ENCODE results near the gene TMPRSS15. TPM values are rescaled to one million over a fixed set of nuclear protein-coding genes. Genes with fewer than 3 reads are reported as not detected.

The TMPRSS15 gene
- total RNA-seq, 3 donors from 2014 or later (not counting 1 experiment from before 2014, with no cell fraction given) = not detected

DNA sequence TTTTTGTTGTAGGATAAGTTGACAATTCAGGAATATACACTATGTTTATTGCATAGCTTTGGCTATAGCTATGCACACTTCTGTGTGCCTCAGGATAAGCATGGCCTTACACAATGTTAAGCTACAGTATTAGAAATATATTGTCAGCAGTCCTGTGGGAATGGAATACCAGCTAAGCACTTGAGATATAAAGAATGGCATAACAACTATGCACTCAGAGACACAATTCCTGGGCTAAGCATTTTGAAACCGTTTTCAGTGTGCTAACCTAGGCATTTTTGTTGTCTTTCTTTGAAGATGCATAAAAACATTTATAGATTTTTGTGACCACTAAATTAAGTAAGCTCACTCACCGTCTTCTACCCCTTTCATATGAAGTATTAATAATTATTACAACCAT, 46.8 kb downstream of the TMPRSS15 start:
- 77% methylated on average over 1 of the region's 2 CpGs for WGBS (ENCODE audit: insufficient coverage)
- ATAC-seq (no peak), DNase-seq (no peak)
- no peaks in the 10 kb centered on the region for H3K36me3 ChIP-seq (ENCODE audit: control insufficient read depth, insufficient read depth, low read length)
- Mint-ChIP-seq H3K36me3 (no peaks in the 10 kb centered on the region), H3K9me3 (no peaks in the 10 kb centered on the region), H3K27me3 (ENCODE audit: low read depth in 2 of 2) (no peaks in the 10 kb centered on the region), H3K27ac (no peak overlapping the region), H3K4me1 (no peaks in the 10 kb centered on the region), H3K4me3 (no peak overlapping the region)
- no peak overlapping the region for H3K27ac ChIP-seq (ENCODE audit: low read length)
- H3K4me3 ChIP-seq (ENCODE audit: low read length) = no peak overlapping the region
- intact Hi-C loops (cut with micrococcal nuclease) = no loop called here
- no peaks in the 10 kb centered on the region for H3K9me3 ChIP-seq (ENCODE audit: control insufficient read depth, insufficient read depth, low read length)
- H3K27me3 ChIP-seq (ENCODE audit: control insufficient read depth, insufficient read depth, low read length) = no peaks in the 10 kb centered on the region
- TF ChIP-seq, protein P1, sequence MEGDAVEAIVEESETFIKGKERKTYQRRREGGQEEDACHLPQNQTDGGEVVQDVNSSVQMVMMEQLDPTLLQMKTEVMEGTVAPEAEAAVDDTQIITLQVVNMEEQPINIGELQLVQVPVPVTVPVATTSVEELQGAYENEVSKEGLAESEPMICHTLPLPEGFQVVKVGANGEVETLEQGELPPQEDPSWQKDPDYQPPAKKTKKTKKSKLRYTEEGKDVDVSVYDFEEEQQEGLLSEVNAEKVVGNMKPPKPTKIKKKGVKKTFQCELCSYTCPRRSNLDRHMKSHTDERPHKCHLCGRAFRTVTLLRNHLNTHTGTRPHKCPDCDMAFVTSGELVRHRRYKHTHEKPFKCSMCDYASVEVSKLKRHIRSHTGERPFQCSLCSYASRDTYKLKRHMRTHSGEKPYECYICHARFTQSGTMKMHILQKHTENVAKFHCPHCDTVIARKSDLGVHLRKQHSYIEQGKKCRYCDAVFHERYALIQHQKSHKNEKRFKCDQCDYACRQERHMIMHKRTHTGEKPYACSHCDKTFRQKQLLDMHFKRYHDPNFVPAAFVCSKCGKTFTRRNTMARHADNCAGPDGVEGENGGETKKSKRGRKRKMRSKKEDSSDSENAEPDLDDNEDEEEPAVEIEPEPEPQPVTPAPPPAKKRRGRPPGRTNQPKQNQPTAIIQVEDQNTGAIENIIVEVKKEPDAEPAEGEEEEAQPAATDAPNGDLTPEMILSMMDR (IDR thresholded peaks at IDR 0.05) = no peak
- H3K4me1 ChIP-seq (ENCODE audit: control insufficient read depth, insufficient read depth, low read length) = no peaks in the 10 kb centered on the region

DNA sequence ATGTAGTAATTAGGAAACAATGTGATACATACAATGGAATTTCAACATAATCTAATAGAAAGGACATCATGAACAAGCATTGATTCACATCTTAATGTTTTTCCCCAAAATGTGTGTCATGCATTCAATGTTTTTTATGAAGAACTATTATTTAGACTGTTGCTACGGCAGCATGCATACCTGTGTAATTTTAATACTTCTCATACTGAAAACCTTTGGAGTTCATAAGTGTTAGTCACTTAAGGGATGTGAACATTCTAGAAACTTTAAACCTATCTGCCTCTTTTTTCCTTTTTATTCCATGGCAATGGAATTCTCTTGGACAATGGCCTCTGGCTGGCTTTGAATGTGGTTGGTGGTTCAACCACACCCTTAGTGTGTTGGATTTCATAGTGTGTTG, 48.6 kb downstream of the TMPRSS15 start:
- no peaks in the 10 kb centered on the region for H3K9me3 Mint-ChIP-seq
- H3K4me3 ChIP-seq (ENCODE audit: low read length) = no peak overlapping the region
- H3K4me3 Mint-ChIP-seq = no peak overlapping the region
- intact Hi-C loops (cut with micrococcal nuclease) = no loop called here
- H3K4me1 ChIP-seq (ENCODE audit: control insufficient read depth, insufficient read depth, low read length) = no peaks in the 10 kb centered on the region
- DNase-seq (no peak), ATAC-seq (no peak)
- no peaks in the 10 kb centered on the region for H3K36me3 ChIP-seq (ENCODE audit: control insufficient read depth, insufficient read depth, low read length)
- no peaks in the 10 kb centered on the region for H3K9me3 ChIP-seq (ENCODE audit: control insufficient read depth, insufficient read depth, low read length)
- TF ChIP-seq, protein P1 (IDR thresholded peaks at IDR 0.05) = no peak
- no peaks in the 10 kb centered on the region for H3K27me3 Mint-ChIP-seq (ENCODE audit: low read depth in 2 of 2)
- H3K27me3 ChIP-seq (ENCODE audit: control insufficient read depth, insufficient read depth, low read length) = no peaks in the 10 kb centered on the region
- no peak overlapping the region for H3K27ac ChIP-seq (ENCODE audit: low read length)
- no CpG with 5 or more reads among the region's 1 CpG for WGBS (ENCODE audit: insufficient coverage)
- no peak overlapping the region for H3K27ac Mint-ChIP-seq
- no peaks in the 10 kb centered on the region for H3K4me1 Mint-ChIP-seq
- no peaks in the 10 kb centered on the region for H3K36me3 Mint-ChIP-seq

DNA sequence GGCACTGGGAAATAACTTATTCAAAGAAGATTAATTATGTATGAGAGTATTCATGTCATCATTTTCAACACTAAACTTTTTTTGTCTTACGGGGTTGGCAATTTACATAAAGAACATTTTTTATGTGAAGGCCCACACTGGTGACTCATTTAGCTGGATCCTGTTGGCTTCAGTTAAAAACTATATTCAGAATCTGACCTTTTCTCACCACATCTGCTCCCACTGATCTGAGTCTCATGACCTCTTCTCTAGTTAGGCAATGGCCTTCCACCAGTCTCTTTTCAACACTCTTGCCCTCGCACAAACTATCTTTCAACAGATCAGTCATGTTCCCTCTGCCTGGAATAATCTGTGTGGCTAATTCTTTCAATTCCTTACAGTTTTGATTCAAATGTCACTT, 53.4 kb downstream of the TMPRSS15 start:
- WGBS (ENCODE audit: insufficient coverage) = 95% methylated on average over 2 of the region's 2 CpGs
- H3K36me3 ChIP-seq (ENCODE audit: control insufficient read depth, insufficient read depth, low read length) = no peaks in the 10 kb centered on the region
- TF ChIP-seq, protein P1 (IDR thresholded peaks at IDR 0.05) = no peak
- no peaks in the 10 kb centered on the region for H3K27me3 ChIP-seq (ENCODE audit: control insufficient read depth, insufficient read depth, low read length)
- no peaks in the 10 kb centered on the region for H3K4me1 ChIP-seq (ENCODE audit: control insufficient read depth, insufficient read depth, low read length)
- Mint-ChIP-seq H3K27me3 (ENCODE audit: low read depth in 2 of 2) (no peaks in the 10 kb centered on the region), H3K4me1 (no peaks in the 10 kb centered on the region), H3K27ac (no peak overlapping the region), H3K36me3 (no peaks in the 10 kb centered on the region), H3K9me3 (no peaks in the 10 kb centered on the region), H3K4me3 (no peak overlapping the region)
- no peaks in the 10 kb centered on the region for H3K9me3 ChIP-seq (ENCODE audit: control insufficient read depth, insufficient read depth, low read length)
- ATAC-seq (no peak), DNase-seq (no peak)
- H3K27ac ChIP-seq (ENCODE audit: low read length) = no peak overlapping the region
- no peak overlapping the region for H3K4me3 ChIP-seq (ENCODE audit: low read length)
- intact Hi-C loops (cut with micrococcal nuclease) = no loop called here

DNA sequence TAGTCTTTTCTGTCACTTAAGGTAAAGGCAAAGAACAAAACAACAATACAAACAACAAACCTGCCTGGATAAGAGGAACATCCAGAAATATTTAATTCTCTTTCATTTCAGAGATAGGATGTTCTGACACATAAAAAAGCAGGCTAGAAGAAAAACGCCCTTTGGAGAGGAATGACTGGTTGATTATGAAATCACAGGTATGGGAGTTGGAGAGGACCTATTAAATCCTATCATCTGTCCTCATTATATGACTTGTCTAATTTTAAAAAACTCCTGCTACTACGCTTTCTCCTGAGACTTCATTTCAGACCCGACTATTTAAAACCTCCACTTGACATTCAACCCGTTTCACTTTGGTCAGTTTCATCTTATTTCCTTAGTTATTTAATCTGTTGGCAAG, 54.1 kb downstream of the TMPRSS15 start:
- Histone ChIP-seq H3K9me3 (ENCODE audit: control insufficient read depth, insufficient read depth, low read length) (no peaks in the 10 kb centered on the region), H3K27ac (ENCODE audit: low read length) (no peak overlapping the region), H3K4me3 (ENCODE audit: low read length) (no peak overlapping the region), H3K4me1 (ENCODE audit: control insufficient read depth, insufficient read depth, low read length) (no peaks in the 10 kb centered on the region), H3K36me3 (ENCODE audit: control insufficient read depth, insufficient read depth, low read length) (no peaks in the 10 kb centered on the region), H3K27me3 (ENCODE audit: control insufficient read depth, insufficient read depth, low read length) (no peaks in the 10 kb centered on the region)
- Mint-ChIP-seq H3K27me3 (ENCODE audit: low read depth in 2 of 2) (no peaks in the 10 kb centered on the region), H3K9me3 (no peaks in the 10 kb centered on the region), H3K4me3 (no peak overlapping the region), H3K27ac (no peak overlapping the region), H3K4me1 (no peaks in the 10 kb centered on the region), H3K36me3 (no peaks in the 10 kb centered on the region)
- intact Hi-C loops (cut with micrococcal nuclease) = no loop called here
- ATAC-seq (no peak), DNase-seq (no peak)
- TF ChIP-seq, protein P1 (IDR thresholded peaks at IDR 0.05) = no peak
- WGBS (ENCODE audit: insufficient coverage) = 81% methylated on average over 4 of the region's 4 CpGs
